Testis (tissue), 2 donors: Measurements from ENCODE around the gene TRIM29.

Experiments used
- POLR2A ChIP-seq: fragments of 450-650 bp; IDR thresholded peaks from one replicate; pipeline ENCODE4 v1.6.1; 2017; ENCODE audit warnings: antibody characterized with exemption, mild to moderate bottlenecking, moderate library complexity
- TF ChIP-seq, protein P1 (sequence below), 3 experiments: fragments of 450-650 bp in 2 of 3; fragments of 200-600 bp in 1 of 3; sonication (generic) in 1 of 3; IDR thresholded peaks; one replicate each; pipeline ENCODE4 v1.5.1; 2016 to 2019; ENCODE audit warnings: antibody characterized with exemption in 3 of 3, mild to moderate bottlenecking in 2 of 3, moderate library complexity in 1 of 3

DNA sequence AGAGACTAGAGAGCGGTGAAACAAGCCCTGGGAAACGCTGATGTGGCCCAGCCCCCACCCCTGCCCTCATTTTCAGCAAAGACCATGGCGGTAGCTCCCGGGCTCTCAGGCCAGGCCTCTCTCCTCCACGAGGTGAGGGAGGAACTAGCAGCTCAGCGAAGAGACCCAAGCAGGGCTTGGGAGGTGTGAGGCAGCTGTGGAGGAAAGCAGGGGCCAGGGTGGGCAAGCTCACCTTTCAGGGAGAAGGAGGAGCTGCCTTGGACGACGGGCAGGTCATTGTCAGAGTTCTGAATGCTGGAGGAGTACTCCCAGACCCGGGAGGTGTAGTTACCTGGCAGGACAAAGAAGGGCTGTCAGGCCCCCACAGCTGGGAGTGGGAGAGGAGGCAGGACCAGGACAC, 19.9 kb downstream of the TRIM29 start:
- TF ChIP-seq POLR2A: no peak
- TF ChIP-seq, protein P1, sequence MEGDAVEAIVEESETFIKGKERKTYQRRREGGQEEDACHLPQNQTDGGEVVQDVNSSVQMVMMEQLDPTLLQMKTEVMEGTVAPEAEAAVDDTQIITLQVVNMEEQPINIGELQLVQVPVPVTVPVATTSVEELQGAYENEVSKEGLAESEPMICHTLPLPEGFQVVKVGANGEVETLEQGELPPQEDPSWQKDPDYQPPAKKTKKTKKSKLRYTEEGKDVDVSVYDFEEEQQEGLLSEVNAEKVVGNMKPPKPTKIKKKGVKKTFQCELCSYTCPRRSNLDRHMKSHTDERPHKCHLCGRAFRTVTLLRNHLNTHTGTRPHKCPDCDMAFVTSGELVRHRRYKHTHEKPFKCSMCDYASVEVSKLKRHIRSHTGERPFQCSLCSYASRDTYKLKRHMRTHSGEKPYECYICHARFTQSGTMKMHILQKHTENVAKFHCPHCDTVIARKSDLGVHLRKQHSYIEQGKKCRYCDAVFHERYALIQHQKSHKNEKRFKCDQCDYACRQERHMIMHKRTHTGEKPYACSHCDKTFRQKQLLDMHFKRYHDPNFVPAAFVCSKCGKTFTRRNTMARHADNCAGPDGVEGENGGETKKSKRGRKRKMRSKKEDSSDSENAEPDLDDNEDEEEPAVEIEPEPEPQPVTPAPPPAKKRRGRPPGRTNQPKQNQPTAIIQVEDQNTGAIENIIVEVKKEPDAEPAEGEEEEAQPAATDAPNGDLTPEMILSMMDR (IDR thresholded peaks at IDR 0.05): no peak
